ENCODE measurements around the gene C1orf159. TPM values are rescaled to one million over a fixed set of nuclear protein-coding genes. Genes with fewer than 3 reads are reported as not detected.
A peak's percentile ranks its signal among the peaks of the same experiment; 100 is the strongest.
"Not testable (repeated sequence)": the region's sequence is repeated elsewhere in the genome, so short reads cannot be mapped to it uniquely, and the experiment has no call there.

The C1orf159 gene
- total RNA-seq, 1 donor from 2014 or later: 9.2 TPM

DNA sequence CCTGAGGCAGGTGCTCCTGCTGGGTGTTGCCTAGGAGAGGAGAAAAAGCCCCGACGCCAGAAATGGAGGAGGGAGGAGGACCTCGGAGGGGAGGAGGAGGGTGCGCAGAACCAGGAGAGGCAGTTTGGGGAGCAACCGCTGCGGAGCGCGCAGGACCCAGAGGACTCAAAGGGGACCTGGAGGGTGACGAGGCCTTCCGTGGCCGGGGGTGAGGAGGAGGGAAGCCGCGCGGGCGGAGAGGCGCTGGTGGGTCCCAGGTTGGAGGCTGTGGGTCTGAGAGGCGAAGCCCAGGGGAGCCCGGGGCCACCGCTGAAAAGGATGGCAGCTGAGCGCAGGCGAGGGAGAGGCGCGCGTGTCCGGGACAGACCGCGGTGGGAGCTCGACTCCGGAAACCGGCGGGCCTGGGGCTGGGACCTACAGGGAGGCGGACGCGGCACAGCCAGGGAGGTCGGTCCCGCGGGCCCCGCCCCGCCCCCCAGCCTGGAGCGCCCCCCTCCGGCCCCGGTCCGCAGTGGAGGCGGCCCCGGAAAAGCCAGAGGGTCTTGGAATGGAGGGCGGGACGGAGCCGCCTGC is 56.9 kb downstream of the C1orf159 start:
- peaks cover 17% of the 10 kb centered on the region for H3K4me1 Mint-ChIP-seq (ENCODE audit: low read depth)
- H3K27me3 Mint-ChIP-seq (ENCODE audit: low read depth): peaks cover 2% of the 10 kb centered on the region
- peak overlapping the region; percentile 70 for H3K4me3 Mint-ChIP-seq (ENCODE audit: unreplicated experiment)
- no peak for DNase-seq (ENCODE audit: low spot score)
- H3K9me3 Mint-ChIP-seq (ENCODE audit: low read depth): no peaks in the 10 kb centered on the region
- H3K36me3 Mint-ChIP-seq (ENCODE audit: low read depth): peaks cover 4% of the 10 kb centered on the region
- no peak overlapping the region for H3K27ac Mint-ChIP-seq (ENCODE audit: unreplicated experiment)
- TF ChIP-seq, protein P1, sequence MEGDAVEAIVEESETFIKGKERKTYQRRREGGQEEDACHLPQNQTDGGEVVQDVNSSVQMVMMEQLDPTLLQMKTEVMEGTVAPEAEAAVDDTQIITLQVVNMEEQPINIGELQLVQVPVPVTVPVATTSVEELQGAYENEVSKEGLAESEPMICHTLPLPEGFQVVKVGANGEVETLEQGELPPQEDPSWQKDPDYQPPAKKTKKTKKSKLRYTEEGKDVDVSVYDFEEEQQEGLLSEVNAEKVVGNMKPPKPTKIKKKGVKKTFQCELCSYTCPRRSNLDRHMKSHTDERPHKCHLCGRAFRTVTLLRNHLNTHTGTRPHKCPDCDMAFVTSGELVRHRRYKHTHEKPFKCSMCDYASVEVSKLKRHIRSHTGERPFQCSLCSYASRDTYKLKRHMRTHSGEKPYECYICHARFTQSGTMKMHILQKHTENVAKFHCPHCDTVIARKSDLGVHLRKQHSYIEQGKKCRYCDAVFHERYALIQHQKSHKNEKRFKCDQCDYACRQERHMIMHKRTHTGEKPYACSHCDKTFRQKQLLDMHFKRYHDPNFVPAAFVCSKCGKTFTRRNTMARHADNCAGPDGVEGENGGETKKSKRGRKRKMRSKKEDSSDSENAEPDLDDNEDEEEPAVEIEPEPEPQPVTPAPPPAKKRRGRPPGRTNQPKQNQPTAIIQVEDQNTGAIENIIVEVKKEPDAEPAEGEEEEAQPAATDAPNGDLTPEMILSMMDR (IDR thresholded peaks at IDR 0.05): peak; percentile 82

DNA sequence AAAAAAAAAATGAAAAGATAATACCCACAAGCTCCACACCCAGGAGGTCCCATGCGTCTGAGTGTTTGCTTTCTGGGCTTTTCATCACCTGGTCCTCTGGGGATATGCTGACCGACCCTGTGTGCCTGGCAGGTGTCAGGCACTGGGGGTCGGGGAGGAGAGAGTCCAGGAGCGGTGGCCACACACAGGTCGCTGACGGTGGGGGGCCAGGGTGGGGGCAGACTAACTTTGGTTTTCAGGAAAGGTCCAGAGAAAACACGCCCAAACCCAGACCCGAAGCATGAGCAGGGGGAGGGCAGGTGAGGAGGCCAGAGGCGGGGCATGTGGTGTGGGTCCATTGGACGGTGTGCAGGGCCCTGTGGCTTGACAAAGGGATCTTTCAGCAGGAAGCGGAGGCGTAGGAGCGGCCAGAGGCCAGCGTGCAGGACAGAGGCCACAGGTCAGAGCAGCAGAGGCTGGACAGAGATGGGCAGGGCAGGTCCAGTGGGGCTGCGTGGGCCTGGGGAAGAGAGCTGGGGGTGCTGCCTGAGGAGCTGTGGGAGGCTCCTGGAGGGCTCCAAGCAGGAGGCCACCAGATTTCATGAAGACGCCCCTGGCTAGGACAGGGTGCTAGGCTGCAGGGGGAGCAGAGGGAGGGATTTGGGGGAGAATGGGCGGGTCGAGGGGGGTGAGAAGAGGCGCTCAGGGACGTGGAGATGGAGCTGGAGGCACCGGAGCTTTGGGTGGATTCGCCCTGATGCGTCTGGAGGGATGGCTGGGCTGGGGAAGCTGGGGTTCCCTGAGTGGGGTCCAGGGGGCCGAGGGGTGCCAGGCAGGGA is 57.6 kb downstream of the C1orf159 start:
- Mint-ChIP-seq H3K36me3 (ENCODE audit: low read depth) (peaks cover 4% of the 10 kb centered on the region), H3K4me1 (ENCODE audit: low read depth) (peaks cover 17% of the 10 kb centered on the region), H3K4me3 (ENCODE audit: unreplicated experiment) (peak overlapping the region; percentile 70), H3K27me3 (ENCODE audit: low read depth) (peaks cover 2% of the 10 kb centered on the region), H3K9me3 (ENCODE audit: low read depth) (no peaks in the 10 kb centered on the region), H3K27ac (ENCODE audit: unreplicated experiment) (no peak overlapping the region)
- DNase-seq (ENCODE audit: low spot score): no peak
- TF ChIP-seq, protein P1 (IDR thresholded peaks at IDR 0.05): no peak

DNA sequence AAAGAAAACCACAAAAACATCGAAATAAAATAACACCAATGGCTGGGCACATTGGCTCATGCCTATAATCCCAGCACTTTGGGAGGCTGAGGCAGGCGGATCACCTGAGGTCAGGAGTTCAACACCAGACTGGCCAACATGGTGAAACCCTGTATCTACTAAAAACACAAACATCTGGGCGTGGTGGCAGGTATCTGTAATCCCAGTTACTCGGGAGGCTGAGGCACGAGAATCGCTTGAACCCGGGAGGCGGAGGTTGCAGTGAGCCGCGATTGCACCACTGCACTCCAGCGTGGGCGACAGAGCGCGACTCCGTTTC is 58.2 kb downstream of the C1orf159 start:
- peaks cover 17% of the 10 kb centered on the region for H3K4me1 Mint-ChIP-seq (ENCODE audit: low read depth)
- not testable (repeated sequence) for H3K4me3 Mint-ChIP-seq (ENCODE audit: unreplicated experiment); H3K27ac Mint-ChIP-seq (ENCODE audit: unreplicated experiment); H3K9me3 Mint-ChIP-seq (ENCODE audit: low read depth); H3K36me3 Mint-ChIP-seq (ENCODE audit: low read depth); H3K27me3 Mint-ChIP-seq (ENCODE audit: low read depth); DNase-seq (ENCODE audit: low spot score)

DNA sequence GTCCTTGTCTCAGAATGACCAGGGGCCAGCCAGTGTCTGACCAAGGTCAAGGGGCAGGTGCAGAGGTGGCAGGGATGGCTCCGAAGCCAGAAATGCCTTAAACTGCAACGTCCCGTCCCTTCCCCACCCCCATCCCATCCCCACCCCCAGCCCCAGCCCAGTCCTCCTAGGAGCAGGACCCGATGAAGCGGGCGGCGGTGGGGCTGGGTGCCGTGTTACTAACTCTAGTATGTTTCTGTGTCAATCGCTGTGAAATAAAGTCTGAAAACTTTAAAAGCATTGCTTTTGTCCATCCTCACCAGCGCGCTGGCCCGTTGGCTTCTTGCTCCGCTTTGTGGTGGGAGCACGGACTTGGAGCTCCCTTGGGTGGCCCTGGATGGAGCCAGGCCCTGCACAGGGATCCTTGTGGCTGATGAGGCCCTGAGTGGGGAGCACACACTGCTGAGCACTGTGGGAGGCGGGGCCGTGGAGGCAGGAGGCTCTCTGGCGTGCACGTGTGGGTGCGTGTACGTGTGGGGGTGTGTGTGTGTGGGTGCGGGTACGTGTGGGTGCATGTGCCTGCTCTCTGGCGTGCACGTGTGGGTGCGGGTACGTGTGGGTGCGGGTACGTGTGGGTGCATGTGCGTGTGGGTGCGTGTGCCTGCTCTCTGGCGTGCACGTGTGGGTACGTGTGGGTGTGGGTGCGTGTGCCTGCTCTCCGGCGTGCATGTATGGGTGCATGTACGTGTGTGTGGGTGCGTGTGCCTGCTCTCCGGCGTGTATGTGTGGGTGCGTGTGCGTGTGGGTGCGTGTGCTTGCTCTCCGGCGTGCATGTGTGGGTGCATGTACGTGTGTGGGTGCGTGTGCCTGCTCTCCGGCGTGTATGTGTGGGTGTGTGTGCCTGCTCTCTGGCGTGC is 59.8 kb downstream of the C1orf159 start:
- no peak overlapping the region for H3K27ac Mint-ChIP-seq (ENCODE audit: unreplicated experiment)
- DNase-seq (ENCODE audit: low spot score): no peak
- H3K27me3 Mint-ChIP-seq (ENCODE audit: low read depth): peaks cover 2% of the 10 kb centered on the region
- H3K36me3 Mint-ChIP-seq (ENCODE audit: low read depth): peaks cover 14% of the 10 kb centered on the region
- TF ChIP-seq, protein P1 (IDR thresholded peaks at IDR 0.05): no peak
- H3K4me3 Mint-ChIP-seq (ENCODE audit: unreplicated experiment): no peak overlapping the region
- peaks cover 17% of the 10 kb centered on the region for H3K4me1 Mint-ChIP-seq (ENCODE audit: low read depth)
- H3K9me3 Mint-ChIP-seq (ENCODE audit: low read depth): no peaks in the 10 kb centered on the region

DNA sequence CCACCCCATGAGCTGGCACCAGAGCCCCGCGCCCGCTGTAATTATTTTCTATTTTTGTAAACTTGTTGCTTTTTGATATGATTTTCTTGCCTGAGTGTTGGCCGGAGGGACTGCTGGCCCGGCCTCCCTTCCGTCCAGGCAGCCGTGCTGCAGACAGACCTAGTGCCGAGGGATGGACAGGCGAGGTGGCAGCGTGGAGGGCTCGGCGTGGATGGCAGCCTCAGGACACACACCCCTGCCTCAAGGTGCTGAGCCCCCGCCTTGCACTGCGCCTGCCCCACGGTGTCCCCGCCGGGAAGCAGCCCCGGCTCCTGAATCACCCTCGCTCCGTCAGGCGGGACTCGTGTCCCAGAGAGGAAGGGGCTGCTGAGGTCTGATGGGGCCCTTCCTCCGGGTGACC is 60.9 kb downstream of the C1orf159 start:
- Mint-ChIP-seq H3K36me3 (ENCODE audit: low read depth) (peaks cover 16% of the 10 kb centered on the region), H3K4me1 (ENCODE audit: low read depth) (peaks cover 12% of the 10 kb centered on the region)
- TF ChIP-seq, protein P1 (IDR thresholded peaks at IDR 0.05): no peak

More for the DNA sequence above, 60.9 kb downstream of the C1orf159 start:
- Mint-ChIP-seq H3K27me3 (ENCODE audit: low read depth) (peaks cover 2% of the 10 kb centered on the region), H3K4me3 (ENCODE audit: unreplicated experiment) (no peak overlapping the region), H3K27ac (ENCODE audit: unreplicated experiment) (no peak overlapping the region), H3K9me3 (ENCODE audit: low read depth) (no peaks in the 10 kb centered on the region)
- DNase-seq (ENCODE audit: low spot score): no peak
